AG04450 (cell line): ENCODE results near the gene RDX. TPM values are rescaled to one million over a fixed set of nuclear protein-coding genes. Genes with fewer than 3 reads are reported as not detected.

Experiments used
- CTCF ChIA-PET: fragments of 300-600, 350-600 bp; formaldehyde crosslinking; extraction: SDS; loops from one replicate; lab custom pipeline; 2022; ENCODE audit warnings: antibody characterized with exemption, inconsistent platforms; lab: Charles Lee
- POLR2A ChIA-PET: fragments of 350-600 bp; formaldehyde crosslinking; extraction: SDS; loops from one replicate; lab custom pipeline; 2021; ENCODE audit warnings: antibody characterized with exemption, inconsistent platforms; lab: Yijun Ruan, JAX
- DNase-seq: peaks from one replicate; pipeline ENCODE4 v3.0.0-alpha.2; 2011; ENCODE audit warnings: low read depth, low spot score
- H3K27ac ChIP-seq: one replicate; pipeline ENCODE4 v1.5.1; 2012; ENCODE audit warnings: low read depth, low read length, control low read depth
- H3K27me3 ChIP-seq: one replicate; pipeline ENCODE4 v1.6.0; 2012; ENCODE audit warnings: low read length; ENCODE audit not compliant: control insufficient read depth, insufficient read depth
- H3K4me3 ChIP-seq: 2 replicates; pipeline ENCODE4 v1.5.1; 2011; ENCODE audit warnings: mild to moderate bottlenecking, low read depth, low read length, control low read depth
- H3K9me3 ChIP-seq: 2 replicates; pipeline ENCODE4 v1.5.1; 2012; ENCODE audit warnings: low read length; ENCODE audit not compliant: control insufficient read depth, insufficient read depth
- CTCF ChIP-seq: IDR thresholded peaks from 2 replicates; pipeline ENCODE4 v1.5.1; 2011; ENCODE audit warnings: low read depth, low read length, control low read depth, inconsistent platforms
- polyA plus RNA-seq: library from polyadenylated mRNA; depleted of rRNA; stranded (reverse); fragments of >200 nt; gene quantifications from 2 replicates; pipeline ENCODE4 v1.2.3, GENCODE V29; 2011

RDX gene
- polyA plus RNA-seq, 1 experiment: 92.3 TPM

- CTCF ChIA-PET: interaction anchor here (0.7 to 2.3 kb wide), 8 partner anchors 11 to 311 kb away, joined by 3 to 9 read pairs (median 4); no protein-coding TSS in a partner anchor
Measured at GRCh38 chr11:110249766-110250165, 46.6 kb downstream of the RDX start.

GRCh38 chr11:110249066-110249465, 47.3 kb downstream of the RDX start:
- TF ChIP-seq CTCF: peak; percentile 37; the same call in 1 of the 2 replicates
- CTCF ChIA-PET: interaction anchor here (1.0 to 2.3 kb wide), 6 partner anchors 10 to 126 kb away, joined by 3 to 9 read pairs (median 4); no protein-coding TSS in a partner anchor
- Histone ChIP-seq H3K27ac (no peak overlapping the region), H3K9me3 (no peaks in the 10 kb centered on the region), H3K27me3 (no peaks in the 10 kb centered on the region), H3K4me3 (no peak overlapping the region)
- POLR2A ChIA-PET: no interaction called here
- DNase-seq: no peak

More at GRCh38 chr11:110249766-110250165, 46.6 kb downstream of the RDX start:
- no peak overlapping the region for H3K27ac ChIP-seq
- TF ChIP-seq CTCF: no peak
- POLR2A ChIA-PET: interaction anchor here (0.9 kb wide), 1 partner anchor 18 kb away, joined by 5 read pairs; no protein-coding TSS in a partner anchor
- H3K4me3 ChIP-seq: no peak overlapping the region
- no peak for DNase-seq
- H3K27me3 ChIP-seq: no peaks in the 10 kb centered on the region
- no peaks in the 10 kb centered on the region for H3K9me3 ChIP-seq

GRCh38 chr11:110243791-110244190, 52.6 kb downstream of the RDX start:
- Histone ChIP-seq H3K9me3 (no peaks in the 10 kb centered on the region), H3K27ac (no peak overlapping the region), H3K4me3 (no peak overlapping the region), H3K27me3 (no peaks in the 10 kb centered on the region)
- ChIA-PET POLR2A (no interaction called here), CTCF (interaction anchor here (0.7 kb wide), 1 partner anchor 25 kb away, joined by 4 read pairs; no protein-coding TSS in a partner anchor)
- TF ChIP-seq CTCF: no peak
- DNase-seq: no peak

GRCh38 chr11:110242746-110243145, 53.7 kb downstream of the RDX start:
- TF ChIP-seq CTCF: no peak
- Histone ChIP-seq H3K9me3 (no peaks in the 10 kb centered on the region), H3K4me3 (no peak overlapping the region), H3K27me3 (no peaks in the 10 kb centered on the region), H3K27ac (no peak overlapping the region)
- CTCF ChIA-PET: interaction anchor here (0.7 kb wide), 2 partner anchors 30 to 46 kb away, joined by 3 to 7 read pairs; no protein-coding TSS in a partner anchor
- POLR2A ChIA-PET: no interaction called here
- no peak for DNase-seq

GRCh38 chr11:110242188-110242587, 54.2 kb downstream of the RDX start:
- no peak for DNase-seq
- Histone ChIP-seq H3K9me3 (no peaks in the 10 kb centered on the region), H3K27me3 (no peaks in the 10 kb centered on the region), H3K27ac (no peak overlapping the region), H3K4me3 (no peak overlapping the region)
- CTCF ChIA-PET: interaction anchor here (0.7 kb wide), 2 partner anchors 31 to 46 kb away, joined by 3 to 7 read pairs; no protein-coding TSS in a partner anchor
- no peak for TF ChIP-seq CTCF
- POLR2A ChIA-PET: no interaction called here
